ENCODE results near the gene ADAMTS12. TPM values are rescaled to one million over a fixed set of nuclear protein-coding genes. Genes with fewer than 3 reads are reported as not detected.
"Not testable (repeated sequence)": the region's sequence is repeated elsewhere in the genome, so short reads cannot be mapped to it uniquely, and the experiment has no call there.

Gene ADAMTS12
- not detected for total RNA-seq

GRCh38 chr5:33891788-33892619 is at the start of gene ADAMTS12:
ADAMTS12 (minus strand) TSS chr5:33891990; CDS start chr5:33891856, 134 bp downstream.
- ChIA-PET CTCF (interaction anchor here (1.2 kb wide), 1 partner anchor 43 kb away, joined by 4 read pairs; no protein-coding TSS in a partner anchor), POLR2A (no interaction called here)

GRCh38 chr5:33941090-33941489 is 49.3 kb upstream of the ADAMTS12 start:
- ChIA-PET POLR2A (no interaction called here), CTCF (no interaction called here)

- CTCF ChIA-PET: no interaction called here
These were observed 47.9 kb upstream of the ADAMTS12 start for GRCh38 chr5:33939556-33940262.

GRCh38 chr5:33938881-33939280 is 47.1 kb upstream of the ADAMTS12 start:
- ChIA-PET POLR2A (no interaction called here), CTCF (no interaction called here)

More at GRCh38 chr5:33939556-33940262, 47.9 kb upstream of the ADAMTS12 start:
- POLR2A ChIA-PET: no interaction called here

GRCh38 chr5:33938507-33938796 is 46.7 kb upstream of the ADAMTS12 start:
- ChIA-PET CTCF (no interaction called here), POLR2A (no interaction called here)

- ChIA-PET CTCF (no interaction called here), POLR2A (no interaction called here)
These were observed 46.1 kb upstream of the ADAMTS12 start for GRCh38 chr5:33937707-33938506.

- ChIA-PET POLR2A (no interaction called here), CTCF (no interaction called here)
These were observed 45.4 kb upstream of the ADAMTS12 start for GRCh38 chr5:33937017-33937706.

- ChIA-PET CTCF (interaction anchor here (1.2 kb wide), 1 partner anchor 23 kb away, joined by 4 read pairs; no protein-coding TSS in a partner anchor), POLR2A (no interaction called here)
These were observed 44.7 kb upstream of the ADAMTS12 start, which contains the start of gene RXFP3 for GRCh38 chr5:33936381-33937016. RXFP3 (plus strand) TSS chr5:33936386; CDS start chr5:33936741, 355 bp downstream.

GRCh38 chr5:33936004-33936380 is 44.2 kb upstream of the ADAMTS12 start:
- ChIA-PET POLR2A (no interaction called here), CTCF (interaction anchor here (1.0 to 1.4 kb wide), 4 partner anchors 9 to 500 kb away, joined by 4 read pairs; partner anchors contain the start of gene ADAMTS12)

- ChIA-PET POLR2A (no interaction called here), CTCF (interaction anchor here (0.8 to 1.3 kb wide), 3 partner anchors 15 to 117 kb away, joined by 3 read pairs; no protein-coding TSS in a partner anchor)
These were observed 42.4 kb upstream of the ADAMTS12 start for GRCh38 chr5:33934176-33934575.

GRCh38 chr5:33933723-33934169 is 42.0 kb upstream of the ADAMTS12 start:
- ChIA-PET CTCF (interaction anchor here (1.3 kb wide), 2 partner anchors 15 to 82 kb away, joined by 3 read pairs; no protein-coding TSS in a partner anchor), POLR2A (no interaction called here)

GRCh38 chr5:33931136-33931535 is 39.3 kb upstream of the ADAMTS12 start:
- ChIA-PET POLR2A (interaction anchor here (0.6 kb wide), 1 partner anchor 161 kb away, joined by 3 read pairs; no protein-coding TSS in a partner anchor), CTCF (interaction anchor here (0.7 kb wide), 1 partner anchor 508 kb away, joined by 3 read pairs; no protein-coding TSS in a partner anchor)

- ChIA-PET POLR2A (no interaction called here), CTCF (no interaction called here)
These were observed 38.3 kb upstream of the ADAMTS12 start for GRCh38 chr5:33929925-33930690.

GRCh38 chr5:33928283-33928682 is 36.5 kb upstream of the ADAMTS12 start:
- ChIA-PET CTCF (no interaction called here), POLR2A (no interaction called here)

GRCh38 chr5:33927685-33928084 is 35.9 kb upstream of the ADAMTS12 start:
- ChIA-PET CTCF (no interaction called here), POLR2A (no interaction called here)

GRCh38 chr5:33925278-33925677 is 33.5 kb upstream of the ADAMTS12 start:
- ChIA-PET POLR2A (no interaction called here), CTCF (no interaction called here)

- CTCF ChIA-PET: no interaction called here
- POLR2A ChIA-PET: no interaction called here
These were observed 29.2 kb upstream of the ADAMTS12 start for GRCh38 chr5:33921002-33921401.

- POLR2A ChIA-PET, CTCF ChIA-PET: not testable (repeated sequence)
These were observed 23.1 kb upstream of the ADAMTS12 start for GRCh38 chr5:33914844-33915243.

Measured in activated CD8-positive, alpha-beta memory T cell treated with anti-CD3 and anti-CD28 coated beads for 36 hours (primary cell).